Upper lobe of right lung (tissue), 1 donor: Measurements from ENCODE around the gene IFNL1. TPM values are rescaled to one million over a fixed set of nuclear protein-coding genes. Genes with fewer than 3 reads are reported as not detected.
"Not testable (repeated sequence)": the region's sequence is repeated elsewhere in the genome, so short reads cannot be mapped to it uniquely, and the experiment has no call there.

ENCODE experiments used
- ATAC-seq: fragments of 200-7000 bp; cut with Tn5 transposase; one replicate; pipeline ENCODE4 v1.9.1; 2020; ENCODE audit warnings: mild to moderate bottlenecking, moderate library complexity
- DNase-seq: peaks from one replicate; pipeline ENCODE4 v3.0.0-alpha.2; 2020
- H3K27ac ChIP-seq: fragments of 200-600 bp; one replicate; pipeline ENCODE4 v1.8.0; 2022
- H3K27me3 ChIP-seq: fragments of 200-600 bp; one replicate; pipeline ENCODE4 v1.8.0; 2022; ENCODE audit warnings: mild to moderate bottlenecking
- H3K36me3 ChIP-seq: fragments of 200-600 bp; one replicate; pipeline ENCODE4 v1.8.0; 2022
- H3K4me1 ChIP-seq: fragments of 200-600 bp; one replicate; pipeline ENCODE4 v1.8.0; 2022
- H3K4me3 ChIP-seq: fragments of 200-600 bp; one replicate; pipeline ENCODE4 v1.8.0; 2022; ENCODE audit warnings: mild to moderate bottlenecking
- H3K9me3 ChIP-seq: fragments of 200-600 bp; one replicate; pipeline ENCODE4 v1.8.0; 2022
- intact Hi-C: fragments of 100-400 bp; cut with DNase I; formaldehyde crosslinking; loops from one replicate; pipeline ENCODE4 v1.11.0; 2022
- total RNA-seq: library from RNA; stranded (reverse); fragmentation: NEBNext Ultra II Directional; extraction: Animal tissue kit (Norgen Biotek cat#: 25700); gene quantifications from one replicate; pipeline ENCODE4 v1.2.1, GENCODE V29; 2021
- TF ChIP-seq, protein P1 (sequence below): fragments of 200-600 bp; IDR thresholded peaks from one replicate; pipeline ENCODE4 v1.8.0; 2022; ENCODE audit warnings: antibody characterized with exemption
- donor health status: DM: no; HTN: yes; CAD: no; lungs with severe emphysema.

The IFNL1 gene
- total RNA-seq, 1 donor from 2014 or later: not detected

DNA sequence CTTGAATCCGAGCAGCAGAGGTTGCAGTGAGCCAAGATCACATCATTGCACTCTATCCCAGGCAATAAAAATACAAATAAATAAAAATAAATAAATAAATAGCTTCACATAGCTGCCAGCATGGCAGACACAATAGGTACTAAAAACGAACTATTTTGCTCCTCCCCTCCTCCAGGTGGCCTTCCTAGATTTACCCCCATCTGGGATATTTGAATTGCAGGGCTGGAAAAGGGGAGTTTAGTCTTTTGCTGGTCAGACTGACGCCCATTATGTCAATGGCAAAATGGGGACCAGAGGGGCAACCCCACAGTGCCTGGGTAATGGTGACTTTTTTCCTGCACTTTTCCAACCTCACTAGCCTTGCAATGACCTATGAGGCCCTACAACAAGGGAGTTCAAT is 40.3 kb downstream of the IFNL1 start:
- intact Hi-C loops: no loop called here

DNA sequence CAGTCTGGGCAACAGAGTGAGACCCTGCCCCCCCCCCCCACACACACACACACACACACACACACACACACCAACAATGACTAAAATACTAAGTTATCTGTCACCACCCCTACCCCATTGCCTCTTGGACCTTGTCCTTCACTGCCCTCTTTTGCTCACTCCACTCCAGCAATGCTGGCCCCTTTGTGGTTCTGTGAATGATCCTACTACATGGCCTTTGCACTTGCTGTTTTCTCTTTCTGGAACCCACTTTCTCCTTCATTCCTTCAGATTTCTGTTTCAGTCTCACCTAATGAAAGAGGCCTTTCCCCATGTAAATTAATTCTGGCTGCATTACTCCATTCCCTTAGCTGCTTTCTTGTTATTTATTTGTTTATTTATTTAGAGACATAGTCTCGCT is 43.5 kb downstream of the IFNL1 start:
- no peak overlapping the region for H3K4me3 ChIP-seq
- H3K9me3 ChIP-seq: no peaks in the 10 kb centered on the region
- ATAC-seq (no peak), DNase-seq (no peak)
- TF ChIP-seq, protein P1, sequence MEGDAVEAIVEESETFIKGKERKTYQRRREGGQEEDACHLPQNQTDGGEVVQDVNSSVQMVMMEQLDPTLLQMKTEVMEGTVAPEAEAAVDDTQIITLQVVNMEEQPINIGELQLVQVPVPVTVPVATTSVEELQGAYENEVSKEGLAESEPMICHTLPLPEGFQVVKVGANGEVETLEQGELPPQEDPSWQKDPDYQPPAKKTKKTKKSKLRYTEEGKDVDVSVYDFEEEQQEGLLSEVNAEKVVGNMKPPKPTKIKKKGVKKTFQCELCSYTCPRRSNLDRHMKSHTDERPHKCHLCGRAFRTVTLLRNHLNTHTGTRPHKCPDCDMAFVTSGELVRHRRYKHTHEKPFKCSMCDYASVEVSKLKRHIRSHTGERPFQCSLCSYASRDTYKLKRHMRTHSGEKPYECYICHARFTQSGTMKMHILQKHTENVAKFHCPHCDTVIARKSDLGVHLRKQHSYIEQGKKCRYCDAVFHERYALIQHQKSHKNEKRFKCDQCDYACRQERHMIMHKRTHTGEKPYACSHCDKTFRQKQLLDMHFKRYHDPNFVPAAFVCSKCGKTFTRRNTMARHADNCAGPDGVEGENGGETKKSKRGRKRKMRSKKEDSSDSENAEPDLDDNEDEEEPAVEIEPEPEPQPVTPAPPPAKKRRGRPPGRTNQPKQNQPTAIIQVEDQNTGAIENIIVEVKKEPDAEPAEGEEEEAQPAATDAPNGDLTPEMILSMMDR: no peak
- H3K4me1 ChIP-seq: peaks cover 33% of the 10 kb centered on the region
- H3K27me3 ChIP-seq: no peaks in the 10 kb centered on the region
- no peaks in the 10 kb centered on the region for H3K36me3 ChIP-seq
- no peak overlapping the region for H3K27ac ChIP-seq
- intact Hi-C loops: no loop called here

More for the DNA sequence above, 40.3 kb downstream of the IFNL1 start:
- TF ChIP-seq, protein P1: no peak
- no peak for ATAC-seq
- Histone ChIP-seq H3K9me3 (no peaks in the 10 kb centered on the region), H3K4me3 (peak overlapping the region; percentile 68), H3K36me3 (no peaks in the 10 kb centered on the region), H3K4me1 (peaks cover 32% of the 10 kb centered on the region), H3K27ac (peak overlapping the region; percentile 88), H3K27me3 (no peaks in the 10 kb centered on the region)
- DNase-seq: no peak

DNA sequence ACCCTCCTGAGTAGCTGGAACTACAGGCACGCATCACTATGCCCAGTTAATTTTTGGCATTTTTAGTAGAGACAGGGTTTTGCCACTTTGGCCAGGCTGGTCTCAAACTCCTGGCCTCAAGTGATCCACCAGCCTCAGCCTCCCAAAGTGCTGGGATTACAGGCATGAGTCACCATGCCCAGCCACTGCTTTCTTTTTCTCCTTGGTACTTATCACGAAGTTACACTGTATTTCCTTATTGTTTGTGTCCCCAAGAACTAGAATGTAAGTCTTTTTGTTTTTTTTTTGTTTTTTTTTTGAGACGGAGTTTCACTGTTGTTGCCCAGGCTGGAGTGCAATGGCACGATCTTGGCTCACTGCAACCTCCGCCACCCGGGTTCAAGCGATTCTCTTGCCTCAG is 43.9 kb downstream of the IFNL1 start:
- H3K27ac ChIP-seq, H3K4me3 ChIP-seq, DNase-seq, H3K27me3 ChIP-seq, intact Hi-C loops, H3K9me3 ChIP-seq, H3K36me3 ChIP-seq, ATAC-seq: not testable (repeated sequence)
- H3K4me1 ChIP-seq: peaks cover 35% of the 10 kb centered on the region

DNA sequence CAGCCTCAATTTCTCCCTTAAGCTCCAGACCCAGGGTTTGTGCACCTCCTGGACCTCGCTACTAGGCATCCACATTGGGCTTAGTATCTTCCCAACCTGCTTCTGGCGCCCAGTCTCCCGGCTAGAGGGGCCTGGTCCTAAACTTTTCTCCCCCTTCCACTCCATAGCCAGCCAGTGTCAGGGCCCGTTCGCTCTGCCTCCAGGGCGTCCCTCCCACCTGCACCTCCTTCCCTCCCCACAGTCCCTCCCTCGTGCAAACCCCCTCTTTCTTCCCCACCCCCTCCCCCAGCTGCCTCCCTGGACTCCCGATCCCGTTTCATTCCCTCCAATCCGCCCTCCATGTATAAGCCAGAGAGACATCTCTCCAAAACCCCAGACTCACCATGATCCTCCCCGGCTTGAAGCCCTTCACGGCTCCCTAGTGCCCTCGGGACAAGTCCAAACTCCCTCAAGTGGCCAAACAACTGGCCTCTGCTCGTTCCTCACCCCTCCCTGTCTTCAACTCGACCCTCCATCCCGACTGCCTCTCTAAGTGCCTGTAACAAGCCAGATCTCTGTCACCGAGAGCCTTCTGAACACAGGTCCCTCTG is 45.0 kb downstream of the IFNL1 start:
- TF ChIP-seq, protein P1: no peak
- H3K27ac ChIP-seq: peak overlapping the region; percentile 89
- H3K4me3 ChIP-seq: peak overlapping the region; percentile 80
- DNase-seq (no peak), ATAC-seq (peak; percentile 1)
- intact Hi-C loops: no loop called here
- no peaks in the 10 kb centered on the region for H3K27me3 ChIP-seq
- H3K4me1 ChIP-seq: peaks cover 44% of the 10 kb centered on the region
- no peaks in the 10 kb centered on the region for H3K9me3 ChIP-seq
- no peaks in the 10 kb centered on the region for H3K36me3 ChIP-seq

DNA sequence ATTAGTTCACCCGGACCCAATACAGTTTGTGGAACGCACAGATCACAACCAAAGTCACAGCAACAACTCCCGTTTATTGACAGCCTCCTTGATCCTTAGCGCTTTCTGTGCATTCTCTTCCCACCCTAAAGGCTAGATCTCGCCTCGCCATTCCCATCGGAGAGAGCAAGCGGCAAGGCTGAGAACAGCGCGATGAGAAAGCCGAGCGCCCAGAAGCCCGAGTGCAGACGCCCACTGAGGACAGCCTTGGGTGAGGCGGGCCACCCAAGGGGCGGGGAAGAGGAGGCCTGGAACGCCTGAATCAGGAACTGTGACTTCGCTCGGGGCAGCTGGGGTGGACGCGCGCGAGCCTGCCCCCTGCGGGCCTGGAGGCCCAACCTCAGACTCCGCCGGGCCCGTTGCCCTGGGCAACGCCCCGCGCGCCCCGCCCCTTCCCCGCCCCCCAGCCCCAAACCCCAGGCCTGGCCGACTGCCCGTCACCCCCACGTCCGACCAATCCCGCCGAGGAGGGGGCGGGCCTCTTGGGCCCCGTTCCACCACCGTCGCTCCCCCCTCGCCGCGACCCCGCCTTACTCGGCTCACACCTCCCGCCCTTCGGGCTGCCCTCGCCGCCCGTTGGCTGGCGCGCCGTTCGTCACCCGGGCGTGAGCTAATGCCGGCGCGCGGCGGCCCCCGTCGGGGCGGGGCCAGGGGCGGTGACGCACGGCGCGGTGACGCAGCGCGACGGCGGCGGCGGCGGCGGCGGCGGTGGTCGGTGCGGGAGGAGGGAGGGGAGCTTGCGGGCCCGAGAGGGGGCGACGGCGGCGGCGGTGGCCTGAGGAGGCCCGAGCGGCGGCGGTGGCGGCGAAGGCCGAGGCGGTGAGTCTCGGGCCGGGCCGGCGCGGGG is 45.8 kb downstream of the IFNL1 start, which contains the start of gene SAMD4B:
Gene SAMD4B (plus strand): TSS at position 703 of the 886 bp plus-strand sequence. CDS start 14,473 bp downstream, outside the sequence.
- Histone ChIP-seq H3K27me3 (no peaks in the 10 kb centered on the region), H3K9me3 (no peaks in the 10 kb centered on the region), H3K4me1 (peaks cover 39% of the 10 kb centered on the region), H3K4me3 (peak within 1 kb of the TSS; percentile 80), H3K36me3 (no peaks in the 10 kb centered on the region), H3K27ac (peak within 1 kb of the TSS; percentile 89)
- ATAC-seq (peak; percentile 96), DNase-seq (peak; percentile 100)
- TF ChIP-seq, protein P1: peak; percentile 88
- intact Hi-C loops: no loop called here

DNA sequence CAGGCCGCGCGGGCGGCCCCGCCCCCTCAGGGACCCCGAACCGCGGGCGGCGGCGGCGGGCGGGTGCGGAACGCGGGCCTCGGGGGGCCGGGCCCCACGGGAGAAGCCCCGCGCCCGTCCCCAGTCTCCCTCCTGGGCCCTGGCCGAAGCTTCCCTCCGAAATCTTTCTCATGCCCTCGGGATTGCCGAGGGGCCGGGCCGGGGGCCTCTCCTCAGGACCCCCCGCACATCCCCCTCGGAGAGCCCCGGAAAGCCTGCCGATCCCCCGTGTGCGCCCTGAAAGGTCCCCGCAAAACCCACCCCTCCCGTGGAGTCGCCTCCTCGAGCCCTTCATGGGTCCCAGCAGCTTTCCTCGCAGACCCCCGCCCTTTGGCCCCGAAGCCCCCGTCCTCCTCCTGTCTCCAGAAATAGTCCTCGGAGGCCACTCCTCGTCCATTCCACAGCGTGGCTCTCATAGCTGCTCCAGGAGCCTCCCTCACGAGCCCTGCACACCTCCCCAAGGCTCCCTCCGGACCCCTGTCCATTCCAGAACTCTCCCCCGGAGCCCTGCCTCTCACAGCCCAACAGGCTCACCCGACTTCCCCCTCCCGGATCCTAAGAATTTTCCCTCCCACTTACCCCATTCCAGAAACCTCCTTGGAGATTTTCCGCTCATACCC is 46.6 kb downstream of the IFNL1 start:
- H3K4me1 ChIP-seq: peaks cover 39% of the 10 kb centered on the region
- TF ChIP-seq, protein P1: no peak
- H3K36me3 ChIP-seq: peaks cover 8% of the 10 kb centered on the region
- no peaks in the 10 kb centered on the region for H3K9me3 ChIP-seq
- ATAC-seq: no peak
- H3K27ac ChIP-seq: peak overlapping the region; percentile 77
- no peaks in the 10 kb centered on the region for H3K27me3 ChIP-seq
- peak overlapping the region; percentile 73 for H3K4me3 ChIP-seq
- intact Hi-C loops: no loop called here
- peak; percentile 72 for DNase-seq
